Bone marrow (tissue), 2 donors: ENCODE data around the gene PPP2R2C.

Source experiments
- DNase-seq, 2 donors: peaks; one replicate each; lab custom pipeline; 2025; lab: John Stamatoyannopoulos, UW

PPP2R2C gene

DNA sequence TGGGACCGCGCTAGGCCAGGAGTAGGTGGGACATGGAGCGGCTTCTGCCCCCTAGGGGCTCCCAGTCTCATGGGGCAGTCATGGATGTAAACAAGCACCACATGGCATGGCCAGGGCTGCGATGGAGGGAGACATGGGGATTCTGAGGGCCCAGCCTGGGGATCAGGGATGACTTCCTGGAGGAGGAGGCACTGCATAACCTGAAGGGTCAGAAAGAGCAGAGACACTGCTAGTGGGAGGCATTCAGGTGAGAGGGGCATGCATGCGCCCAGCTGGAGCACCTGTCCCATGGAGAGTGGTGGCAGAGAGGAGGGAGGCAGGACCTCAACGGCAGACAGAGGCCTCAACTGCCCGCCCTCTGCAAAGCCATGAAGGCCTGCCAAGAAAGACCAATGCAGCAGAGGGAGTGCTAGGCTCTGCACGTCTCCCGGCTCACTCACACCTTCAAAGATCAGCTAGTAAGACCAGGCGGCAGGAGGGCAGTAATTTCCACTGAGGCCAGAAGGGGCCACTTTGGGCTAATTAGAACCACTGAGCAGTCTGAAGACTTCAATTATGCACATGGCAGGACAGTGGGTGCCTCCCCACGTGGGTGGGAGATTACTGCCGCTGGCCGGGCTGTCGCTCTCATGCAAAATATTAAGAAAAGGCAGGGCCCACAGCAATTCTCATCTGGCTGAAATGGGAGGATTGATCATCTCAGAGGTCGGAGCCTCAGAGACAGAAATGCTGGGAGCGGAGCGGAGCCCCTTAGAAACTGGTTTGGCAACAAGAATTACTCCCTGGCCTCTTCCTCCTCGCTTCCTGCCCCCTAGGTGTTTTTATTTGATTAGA lies 69.6 kb downstream of the PPP2R2C start:
- no peak for DNase-seq

- no peak for DNase-seq
Observed at GRCh38 chr4:6401797-6402196, 70.6 kb downstream of the PPP2R2C start.

DNA sequence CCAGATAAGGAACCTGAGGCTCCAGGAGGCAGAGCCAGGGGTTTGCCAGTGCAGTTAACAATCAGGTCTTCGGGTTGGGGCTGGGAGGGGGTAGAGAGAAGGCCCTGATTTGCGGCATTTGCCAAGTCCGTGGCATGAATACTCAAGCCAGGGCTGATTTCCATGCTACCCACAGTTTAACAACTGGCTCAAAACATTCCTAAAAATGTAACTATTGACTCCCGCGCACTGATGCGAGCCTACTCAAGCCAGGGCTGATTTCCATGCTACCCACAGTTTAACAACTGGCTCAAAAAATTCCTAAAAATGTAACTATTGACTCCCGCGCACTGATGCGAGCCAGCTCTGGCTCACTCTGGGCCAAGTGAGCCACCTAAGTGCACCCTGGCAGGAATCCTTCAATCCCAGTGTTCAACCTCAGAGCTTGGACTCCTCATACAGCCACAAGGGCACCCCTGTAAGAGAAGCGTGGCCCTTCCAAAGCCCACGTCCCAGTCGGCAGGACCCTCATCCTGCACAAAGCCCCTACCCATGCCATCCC lies 75.6 kb downstream of the PPP2R2C start:
- no peak for DNase-seq

DNA sequence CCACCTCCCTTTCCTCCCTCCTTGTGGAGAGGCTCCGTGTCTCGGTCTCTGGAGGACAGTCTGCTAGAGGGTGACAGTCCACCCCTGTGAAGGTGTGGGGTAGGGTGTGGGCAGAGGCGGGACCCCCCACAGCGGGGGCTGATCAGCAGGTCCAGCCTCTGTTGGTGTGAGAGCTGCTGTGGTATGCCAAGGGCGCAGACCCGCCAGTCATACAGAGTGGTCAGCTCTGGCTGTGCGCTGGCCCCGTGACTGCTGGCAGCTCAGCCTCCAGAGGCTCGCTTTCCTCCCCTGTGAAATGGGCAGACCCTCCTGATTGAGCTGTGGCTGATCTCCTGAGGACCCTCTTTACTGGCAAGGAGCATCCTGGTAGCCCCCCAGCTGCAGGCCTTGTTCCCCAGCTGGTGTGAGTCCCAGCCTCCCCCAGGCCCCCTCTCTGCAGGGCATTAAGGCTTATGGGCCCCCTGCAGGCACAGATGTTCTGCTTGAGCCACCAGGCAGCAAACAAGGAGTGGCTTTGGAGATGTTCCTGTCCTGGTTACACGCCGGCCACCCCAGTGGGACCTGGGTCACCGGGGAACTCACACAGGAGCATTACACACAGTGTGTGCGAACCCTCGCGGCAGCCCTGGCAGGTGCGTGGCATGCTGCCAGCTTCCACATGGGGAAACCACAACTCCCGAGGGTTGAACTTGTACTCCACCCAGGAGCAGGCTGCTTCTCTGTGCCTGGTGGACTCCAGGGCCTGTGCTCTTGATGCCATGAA lies 76.8 kb downstream of the PPP2R2C start:
- no peak for DNase-seq

- DNase-seq, result no peak
Observed at GRCh38 chr4:6394671-6395081, 77.7 kb downstream of the PPP2R2C start.

GRCh38 chr4:6393544-6394475 lies 78.6 kb downstream of the PPP2R2C start:
- DNase-seq, result no peak

GRCh38 chr4:6393066-6393465 lies 79.3 kb downstream of the PPP2R2C start:
- DNase-seq, result no peak

GRCh38 chr4:6392407-6392806 lies 80.0 kb downstream of the PPP2R2C start:
- no peak for DNase-seq

DNA sequence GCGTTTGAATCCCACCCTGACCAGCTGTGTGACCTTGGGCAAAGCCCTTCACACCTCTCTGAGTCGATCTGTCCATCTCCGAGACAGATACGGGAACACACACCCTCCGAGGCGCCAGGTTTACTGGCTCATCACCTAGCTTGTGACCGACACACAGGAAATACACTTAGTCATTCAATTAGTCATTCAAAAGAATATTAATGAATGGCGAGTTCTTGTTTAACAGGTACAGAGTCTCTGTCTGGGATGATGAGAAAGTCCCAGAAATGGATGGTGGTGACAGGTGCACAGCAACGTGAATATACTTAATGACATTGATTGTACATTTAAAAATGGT lies 80.6 kb downstream of the PPP2R2C start:
- no peak for DNase-seq

GRCh38 chr4:6391186-6391851 lies 81.1 kb downstream of the PPP2R2C start:
- DNase-seq, result no peak

GRCh38 chr4:6390356-6390755 lies 82.1 kb downstream of the PPP2R2C start:
- DNase-seq, result no peak

DNA sequence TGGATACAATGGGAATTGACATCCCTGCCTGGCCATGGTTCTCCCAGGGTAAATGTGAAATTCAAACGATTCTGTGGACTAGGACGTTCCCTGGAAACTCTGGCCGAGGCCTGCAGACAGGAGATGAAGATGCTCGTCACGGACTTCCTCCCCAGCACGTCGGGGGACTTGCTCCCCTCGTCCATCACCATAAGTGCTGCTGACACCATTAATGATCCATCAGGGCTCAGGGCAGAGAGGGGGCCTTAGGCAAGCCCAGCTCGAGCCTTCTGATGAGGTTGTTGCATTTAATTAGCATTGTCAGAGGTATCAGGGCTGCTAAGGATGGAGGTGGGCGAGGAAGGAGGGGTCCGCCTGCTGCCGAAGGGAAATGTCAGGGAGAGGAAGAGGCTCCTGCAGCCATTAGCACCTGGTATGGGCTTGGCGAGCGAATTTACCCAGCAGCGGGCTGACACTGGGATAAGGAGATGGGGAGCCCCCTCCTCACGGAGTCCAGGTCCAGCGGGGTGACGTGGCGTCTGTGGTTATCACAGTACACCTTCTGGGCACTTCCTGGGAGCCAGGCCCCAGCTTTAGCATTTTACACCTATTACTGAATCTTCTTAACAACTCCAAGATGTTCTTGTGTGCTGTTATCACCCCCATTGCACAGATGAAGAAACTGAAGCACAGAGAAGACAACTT lies 83.1 kb downstream of the PPP2R2C start:
- DNase-seq, result no peak

DNA sequence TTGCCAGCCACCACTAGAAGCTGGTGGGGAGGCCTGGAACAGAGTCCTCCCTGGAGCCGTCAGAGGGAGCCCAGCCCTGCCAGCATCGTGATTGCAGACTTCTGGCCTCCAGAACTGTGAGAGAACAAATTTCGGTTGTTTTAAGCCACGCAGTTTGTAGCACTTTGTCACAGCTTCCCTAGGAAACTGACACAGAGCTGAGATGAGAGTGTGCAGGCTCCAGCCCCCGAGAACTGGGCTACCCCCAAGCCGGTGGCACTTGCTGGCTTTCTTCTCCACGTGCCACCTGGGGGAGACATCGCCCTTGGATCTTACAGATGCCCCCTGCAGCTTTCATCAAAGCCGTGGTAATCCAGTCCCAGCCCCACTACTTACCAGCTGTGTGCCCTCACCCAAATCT lies 83.7 kb downstream of the PPP2R2C start:
- no peak for DNase-seq

DNA sequence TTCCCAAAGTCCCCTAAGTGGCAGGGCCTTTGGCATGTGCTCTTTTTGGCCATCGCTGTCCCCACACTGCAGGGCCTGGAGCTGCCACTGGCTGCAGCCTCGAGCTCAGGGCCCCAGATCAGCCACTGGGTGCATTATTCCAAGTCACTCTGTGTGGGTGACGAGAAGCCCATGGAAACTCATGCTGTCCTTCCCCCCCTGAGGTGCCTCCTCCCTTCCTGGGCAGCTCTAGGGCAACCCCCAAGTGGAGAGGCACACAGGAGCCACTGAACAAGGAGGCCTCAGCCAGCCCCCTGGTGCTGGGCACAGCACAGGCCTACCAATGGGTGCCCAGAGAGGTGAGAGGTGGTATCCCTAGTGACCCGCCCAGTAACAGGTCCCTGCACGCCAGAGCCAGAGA lies 84.5 kb downstream of the PPP2R2C start:
- DNase-seq, result no peak

GRCh38 chr4:6386091-6386490 lies 86.3 kb downstream of the PPP2R2C start:
- no peak for DNase-seq

GRCh38 chr4:6385288-6385687 lies 87.1 kb downstream of the PPP2R2C start:
- no peak for DNase-seq

DNA sequence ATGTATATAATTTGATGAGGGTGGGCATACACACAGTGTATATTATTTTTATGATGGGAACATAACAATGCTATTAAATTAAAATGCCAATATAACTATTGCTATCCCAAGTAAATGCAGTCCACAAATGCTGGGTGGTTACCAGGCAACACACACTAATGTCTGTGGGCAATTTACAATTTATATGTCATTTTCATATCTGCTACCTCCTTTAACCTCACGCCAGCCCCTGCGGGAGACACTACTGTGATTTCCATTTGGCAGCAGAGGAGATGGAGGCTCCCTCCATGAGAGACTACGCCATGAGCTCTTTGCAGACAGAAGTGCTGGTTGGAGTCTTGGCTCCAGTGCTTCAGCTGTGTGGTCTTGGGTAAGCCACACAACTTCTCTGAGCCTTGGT lies 87.9 kb downstream of the PPP2R2C start:
- no peak for DNase-seq

DNA sequence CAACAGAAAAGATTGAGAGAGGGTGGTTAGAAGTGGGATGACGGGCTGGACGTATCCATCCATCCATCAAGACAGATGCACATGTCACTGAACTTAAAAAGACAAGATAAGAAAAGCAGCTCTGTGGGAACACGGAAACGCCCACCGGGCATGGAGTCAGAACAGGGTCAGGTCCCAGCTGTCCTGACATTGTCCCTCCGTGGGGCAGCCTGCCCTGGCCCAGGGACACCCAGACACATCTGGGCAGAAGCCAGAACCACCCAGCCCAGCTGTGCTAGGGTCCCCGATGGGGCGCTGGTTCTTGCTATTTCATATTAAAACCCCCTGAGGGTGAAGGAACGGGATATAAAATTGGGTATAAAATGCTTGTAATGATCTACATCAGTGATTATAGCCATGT lies 88.5 kb downstream of the PPP2R2C start:
- no peak for DNase-seq

DNA sequence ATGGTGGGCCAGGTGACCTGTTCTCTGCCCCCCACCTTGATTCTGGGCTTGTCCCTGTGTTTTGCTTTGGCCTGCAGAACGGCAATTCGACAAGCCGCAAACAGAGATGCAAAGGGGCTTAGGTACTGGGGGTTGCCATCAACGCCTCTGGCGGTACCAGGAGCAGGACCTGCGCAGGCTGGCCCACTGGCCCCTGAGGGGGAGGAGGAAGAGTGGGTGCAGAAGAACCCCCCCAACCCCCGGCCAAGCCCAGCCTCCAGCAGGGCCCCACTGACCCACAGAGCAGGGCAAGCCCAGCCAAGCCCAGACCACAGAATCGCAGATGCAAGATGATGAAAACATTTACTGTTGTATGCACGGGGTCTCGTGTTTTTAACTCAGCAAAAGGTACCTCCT lies 89.4 kb downstream of the PPP2R2C start:
- DNase-seq, result no peak

DNA sequence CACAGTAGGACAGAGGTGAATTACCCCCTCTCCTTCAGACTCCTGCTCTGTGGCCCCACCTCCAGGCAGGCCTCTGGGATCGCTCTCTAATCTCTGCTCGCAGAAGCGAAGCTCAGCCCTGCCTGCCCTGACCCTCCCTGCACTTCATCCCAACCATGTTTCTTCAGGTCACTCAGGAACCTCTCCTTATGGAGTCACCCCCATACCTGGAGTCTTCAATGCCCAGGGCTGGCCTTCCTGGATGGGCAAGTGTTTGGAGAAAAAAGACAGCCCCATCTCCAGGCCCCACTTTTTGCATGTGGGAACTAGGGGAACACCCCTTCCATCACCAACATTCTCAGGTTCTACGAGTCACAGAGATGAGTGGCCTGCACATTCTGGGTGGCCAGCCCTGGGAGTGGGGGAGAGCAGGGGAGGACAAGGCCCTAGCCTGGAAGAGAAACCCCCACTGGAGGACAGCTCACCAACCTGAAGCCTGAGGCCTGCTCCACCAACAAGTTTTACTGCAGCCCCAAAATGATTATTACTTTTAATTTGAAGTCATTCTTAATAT lies 90.8 kb downstream of the PPP2R2C start:
- no peak for DNase-seq
